ENCODE measurements around the gene SCAMP5.

Gene SCAMP5

DNA sequence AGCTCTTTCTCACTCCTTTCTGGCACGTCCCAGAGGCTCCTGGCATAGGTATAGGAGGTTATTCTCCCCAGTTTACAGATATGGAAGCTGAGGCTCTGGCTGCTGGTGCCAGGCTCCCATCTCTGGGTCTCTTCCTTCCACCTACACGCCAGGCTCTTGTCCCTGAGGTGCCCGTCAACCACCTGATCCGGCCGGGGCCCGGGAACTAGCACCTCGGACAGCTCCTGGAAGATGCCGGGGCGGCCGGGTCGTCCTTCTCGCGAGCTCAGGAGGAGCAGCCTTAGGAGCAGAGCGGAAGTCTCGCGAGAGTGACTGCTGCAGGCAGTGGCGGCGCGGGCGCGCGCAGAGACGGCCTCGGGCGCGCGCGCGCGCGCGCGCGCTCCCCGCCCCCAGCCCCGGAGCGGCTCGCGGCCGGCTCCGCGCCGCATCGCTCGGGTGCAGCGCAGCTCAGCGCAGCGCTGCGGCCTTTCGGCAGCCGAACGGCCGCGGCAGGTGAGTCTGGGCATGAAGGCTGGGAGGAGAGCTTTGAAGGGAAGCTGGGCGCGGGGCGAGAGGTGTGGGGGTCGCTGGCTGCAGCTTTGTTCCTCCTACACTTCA, at the start of gene SCAMP5:
Gene SCAMP5, plus strand, starts transcription at position 382 of the 597 bp plus-strand sequence. CDS start 16,277 bp downstream, outside the sequence.
- DNase-seq (ENCODE audit: low spot score): peak; percentile 97

DNA sequence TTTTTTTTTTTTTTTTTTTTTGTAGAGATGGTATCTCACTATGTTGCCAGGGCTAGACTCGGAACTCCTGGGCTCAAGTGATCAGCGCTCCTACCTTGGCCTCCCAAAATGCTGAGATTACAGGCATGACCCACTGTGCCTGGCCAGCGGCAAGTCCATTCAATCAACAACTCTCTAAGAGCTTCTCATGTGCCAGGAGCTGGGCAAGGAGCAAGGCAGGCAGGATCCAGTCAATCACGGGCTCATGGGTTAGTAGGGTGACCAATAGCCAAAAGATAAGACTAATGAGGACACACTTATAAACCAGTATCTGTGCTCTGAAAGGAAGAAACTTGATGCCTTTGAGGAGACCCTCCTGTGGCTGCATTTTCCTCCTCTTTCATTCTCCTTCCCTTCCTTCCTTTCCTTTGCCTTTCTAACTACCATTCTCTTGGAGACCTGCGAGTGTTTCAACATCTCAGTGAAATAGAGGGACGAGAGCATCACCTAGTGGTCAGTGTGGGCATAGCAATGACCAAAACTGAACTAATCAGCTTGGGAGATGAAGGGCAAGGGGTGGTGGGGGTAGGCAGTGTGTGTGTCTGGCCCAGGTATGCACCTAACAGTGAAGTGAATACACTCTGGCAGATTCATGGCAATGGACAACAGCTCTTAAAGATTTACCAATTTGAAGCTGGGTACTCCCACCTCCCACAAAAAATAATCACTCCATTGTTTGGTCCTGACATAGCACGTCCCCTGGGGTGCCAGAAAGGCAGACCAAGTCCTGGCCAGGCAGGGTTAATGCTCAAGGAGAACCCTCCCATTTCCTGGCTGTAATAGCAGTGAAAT, 45.1 kb upstream of the SCAMP5 start:
- peak; percentile 82 for DNase-seq (ENCODE audit: low spot score)

GRCh38 chr15:74951006-74951405, 44.4 kb upstream of the SCAMP5 start:
- no peak for DNase-seq (ENCODE audit: low spot score)

GRCh38 chr15:74954515-74954914, 40.8 kb upstream of the SCAMP5 start:
- DNase-seq (ENCODE audit: low spot score): no peak

DNA sequence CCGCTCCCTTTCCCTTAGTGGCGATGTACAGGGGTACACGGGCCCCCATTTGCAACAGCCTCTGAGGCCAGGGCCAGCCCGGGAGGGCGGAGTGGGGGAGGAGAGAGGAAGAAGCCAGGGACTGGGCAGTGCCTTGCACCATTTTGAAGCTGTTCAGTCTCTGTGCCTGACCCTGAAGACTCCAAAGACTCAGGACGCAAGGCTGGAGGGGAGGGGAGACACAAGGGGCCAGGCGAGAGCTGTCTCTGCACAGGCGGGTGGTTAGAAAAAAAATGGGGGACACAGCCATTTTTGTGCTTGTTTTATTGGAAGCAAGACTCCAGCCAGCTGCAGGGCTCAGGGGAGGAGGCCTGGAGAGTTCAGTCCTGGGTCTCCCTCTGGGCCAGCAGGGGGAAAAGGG, 40.3 kb upstream of the SCAMP5 start:
- DNase-seq (ENCODE audit: low spot score): no peak

GRCh38 chr15:74955796-74956647, 39.3 kb upstream of the SCAMP5 start:
- DNase-seq (ENCODE audit: low spot score): peak; percentile 56

DNA sequence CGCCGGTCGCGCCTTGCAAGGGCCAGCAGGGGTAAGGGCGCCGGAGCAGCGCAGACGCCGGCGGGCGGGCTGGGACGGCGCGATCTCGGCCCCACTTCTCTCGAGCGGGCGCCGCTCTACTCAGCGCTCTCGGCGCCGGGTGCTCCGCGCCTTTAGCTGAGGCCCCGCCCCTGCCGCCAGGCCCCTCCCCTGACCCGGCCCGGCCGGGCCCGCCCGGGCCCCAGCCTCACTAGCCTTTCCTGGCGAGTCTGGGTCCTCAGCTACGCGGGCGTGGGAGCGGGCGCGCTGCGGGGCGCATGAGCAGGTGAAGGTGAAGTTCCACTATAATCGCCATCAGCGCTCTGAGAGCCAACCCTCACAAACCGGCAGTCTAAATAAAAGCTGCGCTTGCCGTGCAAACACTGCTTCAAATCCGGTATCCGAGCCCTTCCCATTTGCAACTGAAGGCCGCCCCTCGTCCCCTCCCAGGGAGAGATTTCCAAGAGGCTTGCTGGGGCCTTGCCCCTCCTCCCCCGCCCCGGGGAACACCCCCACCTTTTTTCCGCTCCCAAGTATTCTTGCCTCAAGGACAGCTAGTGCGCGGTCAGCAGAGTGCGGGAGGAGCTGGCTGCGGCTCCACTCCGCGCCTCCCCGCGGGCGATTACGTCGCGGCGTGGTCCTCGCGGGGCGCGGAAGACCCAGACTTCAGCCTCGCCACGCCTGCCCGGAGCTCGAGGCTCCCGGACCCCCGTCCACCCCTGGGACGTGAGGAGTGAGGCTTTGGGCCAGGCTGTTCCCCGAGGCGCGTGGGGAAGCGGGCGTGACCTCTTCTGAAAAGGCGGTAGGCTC, 38.5 kb upstream of the SCAMP5 start, which contains the start of gene RPP25:
Gene RPP25, minus strand, starts transcription at position 125 of the 828 bp plus-strand sequence. CDS start 189 bp downstream, outside the sequence.
- DNase-seq (ENCODE audit: low spot score): peak; percentile 89

DNA sequence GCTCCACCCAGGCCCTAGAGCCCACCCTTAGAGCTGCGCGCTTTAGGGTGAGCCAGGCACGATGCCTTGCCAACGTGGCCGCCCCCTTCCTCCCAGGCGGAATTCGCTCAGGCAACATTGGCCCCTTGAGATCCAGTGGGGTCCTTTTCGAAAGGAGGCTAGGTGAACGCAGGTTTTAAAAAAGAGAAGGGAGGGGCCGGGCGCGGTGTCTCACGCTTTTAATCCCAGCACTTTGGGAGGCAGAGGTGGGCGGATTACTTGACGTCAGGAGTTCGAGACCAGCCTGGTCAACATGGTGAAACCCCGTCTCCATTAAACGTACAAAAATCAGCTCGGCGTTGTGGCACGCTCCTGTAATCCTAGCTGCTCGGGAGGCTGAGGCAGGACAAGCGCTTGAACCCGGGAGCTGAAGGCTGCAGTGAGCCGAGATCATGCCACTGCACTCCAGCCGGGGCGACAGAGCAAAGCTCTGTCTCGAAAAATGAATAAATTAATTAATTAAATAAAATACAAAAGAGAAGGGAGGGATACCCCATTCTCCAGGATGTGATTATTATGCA, 37.8 kb upstream of the SCAMP5 start:
- no peak for DNase-seq (ENCODE audit: low spot score)

- DNase-seq (ENCODE audit: low spot score): peak; percentile 60
Observed at GRCh38 chr15:74958320-74958907, 36.9 kb upstream of the SCAMP5 start.

DNA sequence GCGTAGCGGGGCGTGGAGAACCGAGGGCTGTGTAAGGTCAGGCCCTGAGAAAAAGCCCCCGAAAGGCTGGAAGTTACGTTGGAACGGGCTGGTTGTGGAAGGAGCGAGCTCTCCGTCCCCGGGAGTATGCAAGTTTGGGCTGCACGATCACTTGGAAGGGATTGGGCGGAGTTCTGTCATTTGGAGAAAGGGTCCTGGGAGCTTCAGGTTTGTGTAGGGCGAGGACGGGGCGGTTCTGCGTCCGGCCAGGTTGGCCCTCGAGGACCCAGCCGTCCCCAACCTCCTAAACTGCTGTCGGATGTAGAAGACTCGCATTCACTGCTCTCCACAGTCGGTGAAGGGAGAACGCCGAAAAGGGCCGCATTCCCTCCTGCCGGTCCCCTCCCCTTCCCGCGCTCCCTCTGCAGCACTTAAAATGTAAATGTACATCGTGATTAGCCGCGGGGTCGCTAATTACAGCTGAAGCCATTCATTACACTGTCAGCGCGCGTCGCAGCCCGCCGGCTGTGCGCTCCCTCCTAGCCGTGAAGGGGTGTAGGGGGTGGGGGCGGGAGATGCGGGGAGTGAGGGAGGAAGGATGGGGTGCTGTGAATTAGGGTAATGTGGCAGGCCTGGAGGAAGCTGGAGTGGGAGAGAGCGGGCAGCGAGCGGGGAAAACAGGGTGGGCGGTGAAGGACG, 36.3 kb upstream of the SCAMP5 start:
- DNase-seq (ENCODE audit: low spot score): no peak

GRCh38 chr15:74959586-74959939, 35.8 kb upstream of the SCAMP5 start:
- DNase-seq (ENCODE audit: low spot score): no peak

DNA sequence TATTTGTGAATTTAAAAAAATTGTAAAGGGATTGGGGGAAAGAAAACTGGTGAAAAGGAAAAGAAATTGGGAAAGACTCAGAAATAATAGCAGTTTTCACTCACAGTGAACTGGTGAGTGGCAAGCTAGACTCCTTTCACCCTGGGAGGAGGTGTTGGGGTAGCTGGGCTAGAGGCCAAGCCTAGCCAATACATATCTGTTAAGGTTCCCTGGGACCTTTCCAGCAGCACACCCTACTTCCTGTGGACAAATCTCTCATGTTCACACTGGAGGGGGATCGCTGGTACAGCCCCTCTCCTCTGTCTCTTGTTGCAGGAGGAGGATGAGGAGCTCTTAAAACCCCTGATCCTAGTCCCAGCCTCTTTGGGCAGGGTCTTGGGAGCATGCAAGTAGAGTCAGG, 35.1 kb upstream of the SCAMP5 start:
- DNase-seq (ENCODE audit: low spot score): no peak

GRCh38 chr15:74960995-74961588, 34.3 kb upstream of the SCAMP5 start:
- DNase-seq (ENCODE audit: low spot score): no peak

DNA sequence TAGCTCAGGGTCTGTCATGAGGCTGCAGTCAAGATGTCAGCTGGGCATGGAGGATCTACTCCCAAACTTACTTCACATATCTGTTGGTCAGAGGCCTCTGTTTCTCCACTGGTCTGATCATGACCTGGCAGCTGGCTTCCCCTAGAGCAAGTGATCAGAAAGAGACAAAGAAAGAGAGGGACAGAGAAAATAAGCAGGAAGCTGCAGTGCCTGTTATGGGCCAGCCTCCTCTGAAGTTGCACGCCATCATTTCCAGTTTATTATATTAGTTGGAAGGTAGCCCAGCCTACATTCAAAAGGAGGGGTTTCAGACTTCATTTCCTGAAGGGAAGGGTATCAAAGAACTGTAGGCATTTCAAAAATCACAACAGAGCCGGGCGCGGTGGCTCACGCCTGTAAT, 33.7 kb upstream of the SCAMP5 start:
- no peak for DNase-seq (ENCODE audit: low spot score)

DNA sequence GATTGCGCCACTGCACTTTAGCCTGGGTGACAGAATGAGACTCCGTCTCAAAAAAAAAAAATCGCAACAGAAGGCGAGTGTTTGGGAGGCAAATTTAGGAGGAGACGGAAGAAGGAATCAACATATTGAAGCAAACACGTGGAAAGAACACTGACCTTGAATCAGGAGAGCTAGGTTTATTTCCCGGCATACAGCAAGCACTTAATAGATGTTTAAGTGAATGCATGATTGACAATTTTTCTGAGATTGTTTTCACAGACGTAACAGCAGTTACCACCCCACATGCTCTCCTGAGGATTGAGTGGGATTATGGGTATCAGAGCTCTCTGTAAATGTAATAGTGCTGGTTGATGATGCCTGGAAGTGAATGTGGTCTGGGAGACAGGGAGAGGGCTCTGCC, 33.1 kb upstream of the SCAMP5 start:
- no peak for DNase-seq (ENCODE audit: low spot score)

- no peak for DNase-seq (ENCODE audit: low spot score)
Observed at GRCh38 chr15:74962671-74963070, 32.7 kb upstream of the SCAMP5 start.

GRCh38 chr15:74963213-74963612, 32.1 kb upstream of the SCAMP5 start:
- DNase-seq (ENCODE audit: low spot score): no peak

DNA sequence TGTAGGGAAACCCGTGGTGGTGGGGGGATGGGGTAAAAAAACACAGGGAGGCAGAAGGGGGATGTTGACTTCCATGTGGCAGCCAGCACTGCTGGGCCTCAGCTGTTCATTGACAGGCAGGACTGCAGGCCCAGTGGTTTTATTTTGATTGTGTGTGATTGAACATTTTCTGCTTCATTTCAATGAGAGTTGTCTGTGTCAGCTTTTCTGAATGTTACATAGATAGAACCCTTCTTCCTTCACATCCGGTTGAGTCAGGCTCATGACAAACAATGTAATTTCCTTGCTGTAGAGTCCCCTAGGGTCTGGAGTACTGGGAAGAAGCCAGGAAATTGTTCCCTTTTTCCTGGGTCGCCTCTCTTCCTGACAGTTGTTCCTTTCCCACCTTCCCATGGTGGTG, 30.6 kb upstream of the SCAMP5 start:
- DNase-seq (ENCODE audit: low spot score): no peak

DNA sequence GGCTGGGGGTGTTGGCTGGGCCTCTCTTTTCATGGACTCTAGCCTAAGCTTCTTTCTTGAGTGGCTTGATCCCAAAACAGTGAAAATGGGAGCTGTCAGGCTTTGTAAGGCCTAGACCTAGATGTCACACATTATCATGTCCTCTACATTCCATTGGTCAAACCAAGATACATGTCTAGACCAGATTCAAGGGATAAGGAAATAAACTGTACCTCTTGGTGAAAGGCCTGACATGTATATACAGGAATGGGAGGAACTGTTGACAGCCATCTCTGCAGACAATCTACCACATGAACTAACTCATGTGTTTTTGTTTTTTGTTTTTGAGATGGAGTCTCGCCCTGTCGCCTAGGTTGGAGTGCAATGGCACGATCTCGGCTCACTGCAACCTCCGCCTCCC, 27.7 kb upstream of the SCAMP5 start:
- no peak for DNase-seq (ENCODE audit: low spot score)

DNA sequence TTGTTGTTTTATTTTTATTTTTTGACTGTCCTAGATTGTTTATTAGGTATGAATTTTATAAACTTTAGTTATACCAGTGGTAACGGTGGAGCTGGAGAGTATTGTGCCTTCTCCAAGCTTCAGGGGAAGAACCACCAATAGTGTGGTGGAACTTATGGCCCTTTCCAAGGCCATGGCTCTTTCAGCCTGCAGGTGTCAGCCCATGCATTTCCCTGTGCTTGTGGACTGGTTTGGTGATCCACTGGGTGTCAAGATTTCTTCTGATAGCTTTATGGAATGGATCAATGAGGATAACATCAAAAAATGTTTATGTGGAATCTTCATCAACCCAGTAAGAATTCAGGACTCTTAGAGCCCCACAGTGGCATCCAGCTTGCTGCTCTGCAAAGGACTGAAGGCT, 19.2 kb upstream of the SCAMP5 start:
- DNase-seq (ENCODE audit: low spot score): no peak

Data from GM03348 (cell line).